H1 (cell line): Measurements from ENCODE around the gene FAM193A. TPM values are rescaled to one million over a fixed set of nuclear protein-coding genes. Genes with fewer than 3 reads are reported as not detected.
A peak's percentile ranks its signal among the peaks of the same experiment; 100 is the strongest.

Source experiments
- CTCF ChIA-PET: fragments of 300-600 bp; sonication (Branson Sonifier 250); formaldehyde crosslinking; loops from one replicate; lab custom pipeline; 2021; ENCODE audit not compliant: partially characterized antibody; lab: Charles Lee
- POLR2A ChIA-PET: fragments of 300-600 bp; sonication (Branson Sonifier 250); formaldehyde crosslinking; loops from one replicate; lab custom pipeline; 2021; ENCODE audit warnings: inconsistent platforms; ENCODE audit not compliant: partially characterized antibody; lab: Charles Lee
- DNase-seq, 2 experiments: peaks; one replicate each; pipeline versions ENCODE4 v3.0.0 to v3.0.0-alpha.2; 2010 to 2022; ENCODE audit warnings: low spot score in 2 of 2, low read depth in 1 of 2, mixed read lengths in 1 of 2
- FAIRE-seq: peaks from 2 replicates; lab custom pipeline; 2011; peaks lifted over from hg19 to GRCh38; lab: Jason Lieb, UNC
- H2AFZ ChIP-seq: 2 replicates; pipeline ENCODE4 v1.8.1; 2012; ENCODE audit warnings: low read length, inconsistent platforms
- H2AK5ac ChIP-seq: 2 replicates; pipeline ENCODE4 v1.6.1; 2013; ENCODE audit warnings: low read depth, low read length
- H2BK120ac ChIP-seq: replicated peaks from 2 replicates; pipeline ENCODE3; 2013; ENCODE audit warnings: low read depth, low read length, inconsistent platforms
- H2BK12ac ChIP-seq: 2 replicates; pipeline ENCODE4 v1.6.1; 2013; ENCODE audit warnings: low read depth, low read length
- H2BK15ac ChIP-seq: 2 replicates; pipeline ENCODE4 v1.6.1; 2013; ENCODE audit warnings: low read length
- H2BK20ac ChIP-seq: 2 replicates; pipeline ENCODE4 v1.6.1; 2013; ENCODE audit warnings: low read length
- H2BK5ac ChIP-seq: 2 replicates; pipeline ENCODE4 v1.6.1; 2013; ENCODE audit warnings: low read depth, low read length
- H3K14ac ChIP-seq: 2 replicates; pipeline ENCODE4 v1.6.1; 2013; ENCODE audit warnings: inconsistent platforms; ENCODE audit not compliant: insufficient read length
- H3K18ac ChIP-seq: 2 replicates; pipeline ENCODE4 v1.6.1; 2013; ENCODE audit warnings: low read length; ENCODE audit errors: extremely low read depth
- H3K23ac ChIP-seq: 2 replicates; pipeline ENCODE4 v1.6.1; 2013; ENCODE audit warnings: inconsistent platforms; ENCODE audit not compliant: insufficient read length
- H3K23me2 ChIP-seq: 2 replicates; pipeline ENCODE4 v1.6.1; 2013; ENCODE audit warnings: low read depth, low read length
- H3K27ac ChIP-seq: 2 replicates; pipeline ENCODE4 v1.6.1; 2011; ENCODE audit warnings: low read depth, low read length, inconsistent platforms
- H3K27me3 ChIP-seq, 4 experiments: replicated peaks in 1 of 4; 1 replicate in 1 of 4; 2 replicates in 3 of 4; pipeline versions ENCODE4 v1.6.1 to v1.8.1; 2011 to 2013; ENCODE audit warnings: low read length in 3 of 4, mild to moderate bottlenecking in 3 of 4, inconsistent platforms in 2 of 4, mixed read lengths in 2 of 4, moderate library complexity in 1 of 4; ENCODE audit not compliant: control insufficient read depth in 3 of 4, insufficient read depth in 3 of 4; ENCODE audit errors: extremely low read depth in 1 of 4
- H3K36me3 ChIP-seq, 4 experiments: 2 replicates each; pipeline versions ENCODE4 v1.6.1 to v1.8.1; 2011 to 2013; ENCODE audit warnings: mild to moderate bottlenecking in 4 of 4, low read length in 3 of 4, moderate library complexity in 2 of 4, control low read depth in 1 of 4, inconsistent platforms in 1 of 4; ENCODE audit not compliant: insufficient read depth in 4 of 4, control insufficient read depth in 2 of 4
- H3K4ac ChIP-seq: replicated peaks from 2 replicates; pipeline ENCODE3; 2013; ENCODE audit warnings: low read length, low read depth, mixed read lengths, inconsistent platforms; ENCODE audit not compliant: insufficient read length
- H3K4me1 ChIP-seq, 4 experiments: replicated peaks in 1 of 4; 1 replicate in 1 of 4; 2 replicates in 3 of 4; pipeline versions ENCODE4 v1.6.1 to v1.8.1; 2011 to 2013; ENCODE audit warnings: low read length in 3 of 4, inconsistent platforms in 2 of 4, mixed read lengths in 1 of 4; ENCODE audit not compliant: insufficient read depth in 4 of 4, control insufficient read depth in 3 of 4
- H3K4me2 ChIP-seq, 2 experiments: 2 replicates each; pipeline versions ENCODE4 v1.6.1 to v1.8.1; 2011 to 2013; ENCODE audit warnings: low read depth in 2 of 2, low read length in 2 of 2, control low read depth in 1 of 2, inconsistent platforms in 1 of 2, mild to moderate bottlenecking in 1 of 2; ENCODE audit not compliant: insufficient read depth in 1 of 2
- H3K4me3 ChIP-seq, 4 experiments: fragments of 200-600, 300-600 bp in 1 of 4; sonication (generic), shearing (Covaris generic), sonication (Bioruptor Twin) in 1 of 4; 2 replicates each; pipeline versions ENCODE4 v1.5.1 to v1.8.1; 2011 to 2016; ENCODE audit warnings: low read length in 4 of 4, low read depth in 3 of 4, control low read depth in 2 of 4, inconsistent platforms in 2 of 4, mild to moderate bottlenecking in 2 of 4, mixed read lengths in 1 of 4, moderate library complexity in 1 of 4; ENCODE audit not compliant: insufficient read depth in 2 of 4; ENCODE audit errors: extremely low read depth in 1 of 4
- H3K56ac ChIP-seq: replicated peaks from 2 replicates; pipeline ENCODE3; 2013; ENCODE audit warnings: low read depth, mild to moderate bottlenecking, mixed read lengths, low read length, inconsistent platforms; ENCODE audit not compliant: insufficient read length
- H3K79me1 ChIP-seq: 2 replicates; pipeline ENCODE4 v1.6.1; 2013; ENCODE audit warnings: low read depth, low read length, control low read depth
- H3K79me2 ChIP-seq, 2 experiments: 2 replicates each; pipeline versions ENCODE4 v1.6.1 to v1.8.1; 2012 to 2013; ENCODE audit warnings: low read length in 2 of 2, mild to moderate bottlenecking in 2 of 2, inconsistent platforms in 1 of 2; ENCODE audit not compliant: insufficient read depth in 2 of 2, control insufficient read depth in 1 of 2
- H3K9ac ChIP-seq, 4 experiments: replicated peaks in 1 of 4; 1 replicate in 1 of 4; 2 replicates in 3 of 4; pipeline versions ENCODE4 v1.6.1 to v1.8.1; 2011 to 2013; ENCODE audit warnings: low read depth in 3 of 4, low read length in 3 of 4, control low read depth in 2 of 4, mild to moderate bottlenecking in 2 of 4, moderate library complexity in 2 of 4, inconsistent platforms in 1 of 4; ENCODE audit errors: extremely low read depth in 1 of 4
- H3K9me3 ChIP-seq, 2 experiments: 2 replicates each; pipeline versions ENCODE4 v1.6.1 to v1.8.1; 2012 to 2013; ENCODE audit warnings: mild to moderate bottlenecking in 2 of 2, moderate library complexity in 2 of 2, control low read depth in 1 of 2, inconsistent platforms in 1 of 2, low read depth in 1 of 2, low read length in 1 of 2, mixed read lengths in 1 of 2; ENCODE audit not compliant: insufficient read depth in 2 of 2
- H4K20me1 ChIP-seq, 2 experiments: replicated peaks in 1 of 2; 2 replicates each; pipeline versions ENCODE3 to v1.8.1; 2011 to 2013; ENCODE audit warnings: inconsistent platforms in 2 of 2, low read length in 2 of 2, mild to moderate bottlenecking in 1 of 2; ENCODE audit not compliant: insufficient read depth in 2 of 2, control insufficient read depth in 1 of 2
- H4K5ac ChIP-seq: 2 replicates; pipeline ENCODE4 v1.6.1; 2013; ENCODE audit warnings: low read length, low read depth, mixed read lengths, inconsistent platforms; ENCODE audit not compliant: insufficient read length
- H4K8ac ChIP-seq: 2 replicates; pipeline ENCODE4 v1.8.0; 2013; ENCODE audit warnings: mild to moderate bottlenecking, moderate library complexity, low read length, inconsistent platforms; ENCODE audit not compliant: insufficient read depth; ENCODE audit errors: extremely low read depth
- H4K91ac ChIP-seq: replicated peaks from 2 replicates; pipeline ENCODE3; 2013; ENCODE audit warnings: low read length, mixed read lengths, inconsistent platforms; ENCODE audit not compliant: insufficient read length
- BCL11A ChIP-seq, 2 experiments: IDR thresholded peaks; one replicate each; pipeline ENCODE4 v1.6.1; 2011; ENCODE audit warnings: low read depth in 2 of 2, low read length in 2 of 2, mild to moderate bottlenecking in 2 of 2
- E2F6 ChIP-seq: IDR thresholded peaks from 2 replicates; pipeline ENCODE4 v1.6.1; 2012; ENCODE audit warnings: inconsistent platforms
- EGR1 ChIP-seq: IDR thresholded peaks from 2 replicates; pipeline ENCODE4 v1.6.1; 2011; ENCODE audit warnings: low read depth, low read length, borderline replicate concordance
- GABPA ChIP-seq: IDR thresholded peaks from 2 replicates; pipeline ENCODE4 v1.6.1; 2011; ENCODE audit warnings: mild to moderate bottlenecking, low read length, moderate library complexity, borderline replicate concordance; ENCODE audit not compliant: insufficient read depth
- JUN ChIP-seq: IDR thresholded peaks from 2 replicates; pipeline ENCODE4 v1.6.1; 2011; ENCODE audit warnings: low read depth, mild to moderate bottlenecking, improper control_type of control experiment, low read length
- JUND ChIP-seq: IDR thresholded peaks from 2 replicates; pipeline ENCODE4 v1.6.1; 2011; ENCODE audit warnings: mild to moderate bottlenecking, improper control_type of control experiment, low read length
- POLR2A ChIP-seq, 2 experiments: IDR thresholded peaks; 1 replicate in 1 of 2; 2 replicates in 1 of 2; pipeline ENCODE4 v1.6.1; 2011; ENCODE audit warnings: low read depth in 2 of 2, low read length in 2 of 2, mild to moderate bottlenecking in 2 of 2; ENCODE audit errors: control extremely low read depth in 1 of 2
- RAD21 ChIP-seq, 2 experiments: IDR thresholded peaks in 1 of 2; conservative IDR thresholded peaks in 1 of 2; 2 replicates each; pipeline ENCODE4 v1.6.1; 2011; ENCODE audit warnings: low read depth in 2 of 2, low read length in 2 of 2, improper control_type of control experiment in 1 of 2, inconsistent platforms in 1 of 2, mild to moderate bottlenecking in 1 of 2, moderate library complexity in 1 of 2
- RBBP5 ChIP-seq: IDR thresholded peaks from 2 replicates; pipeline ENCODE4 v1.7.1; 2012; ENCODE audit warnings: low read depth, mild to moderate bottlenecking, inconsistent platforms, low read length, moderate library complexity, borderline replicate concordance
- RNF2 ChIP-seq: fragments of 200-900, 300-1000 bp; sonication (generic); IDR thresholded peaks from 2 replicates; pipeline ENCODE4 v1.7.1; 2016; ENCODE audit warnings: borderline replicate concordance, low read depth, mild to moderate bottlenecking, antibody characterized with exemption, low read length; ENCODE audit not compliant: poor library complexity, severe bottlenecking; ENCODE audit errors: missing control alignments
- RXRA ChIP-seq: IDR thresholded peaks from 2 replicates; pipeline ENCODE4 v1.6.1; 2011; ENCODE audit warnings: low read depth, mild to moderate bottlenecking, low read length, moderate library complexity; ENCODE audit not compliant: insufficient read depth
- SP2 ChIP-seq: IDR thresholded peaks from 2 replicates; pipeline ENCODE4 v1.6.1; 2012; ENCODE audit warnings: mild to moderate bottlenecking, low read length, inconsistent platforms
- SRF ChIP-seq: IDR thresholded peaks from 2 replicates; pipeline ENCODE4 v1.6.1; 2011; ENCODE audit warnings: mild to moderate bottlenecking, low read depth, low read length, moderate library complexity
- WGBS, 2 experiments: shearing (Covaris generic) in 1 of 2; methylation state at CpG; one replicate each; pipeline versions ENCODE4 v1.1.6 to v1.1.7; 2013 to 2015; ENCODE audit warnings: low lambda C conversion rate in 2 of 2, mixed read lengths in 2 of 2, inconsistent platforms in 1 of 2, low coverage in 1 of 2, missing lambda C conversion rate in 1 of 2; ENCODE audit not compliant: insufficient replicate concordance in 2 of 2, insufficient coverage in 1 of 2, insufficient read length in 1 of 2; ENCODE audit errors: extremely low coverage in 1 of 2, missing lambda C conversion rate in 1 of 2; 5-methylcytosine and 5-hydroxymethylcytosine counted together
- polyA plus RNA-seq, 7 experiments: library from polyadenylated mRNA; depleted of rRNA in 3 of 7; stranded (reverse) in 5 of 7; unstranded in 2 of 7; fragments of >200 nt in 5 of 7; fragments of 200-250 nt in 2 of 7; gene quantifications; 1 replicate in 5 of 7; 2 replicates in 1 of 7; 4 replicates in 1 of 7; pipeline versions ENCODE4 v1.2.1 to v1.2.3, GENCODE V29; 2011 to 2013; ENCODE audit warnings: missing spikeins in 2 of 7, mixed read lengths in 2 of 7
- total RNA-seq: library from RNA; stranded (reverse); fragmentation: NEBNext Ultra II Directional; extraction: Animal tissue kit (Norgen Biotek cat#: 25700); gene quantifications from 2 replicates; pipeline ENCODE4 v1.2.1, GENCODE V29; 2021

Gene FAM193A
- total and polyA plus RNA-seq, 2 of the 8 experiments (the other 6 are each of a cell fraction or from before 2014, with no cell fraction given), result 8.7 to 26.2 TPM

DNA sequence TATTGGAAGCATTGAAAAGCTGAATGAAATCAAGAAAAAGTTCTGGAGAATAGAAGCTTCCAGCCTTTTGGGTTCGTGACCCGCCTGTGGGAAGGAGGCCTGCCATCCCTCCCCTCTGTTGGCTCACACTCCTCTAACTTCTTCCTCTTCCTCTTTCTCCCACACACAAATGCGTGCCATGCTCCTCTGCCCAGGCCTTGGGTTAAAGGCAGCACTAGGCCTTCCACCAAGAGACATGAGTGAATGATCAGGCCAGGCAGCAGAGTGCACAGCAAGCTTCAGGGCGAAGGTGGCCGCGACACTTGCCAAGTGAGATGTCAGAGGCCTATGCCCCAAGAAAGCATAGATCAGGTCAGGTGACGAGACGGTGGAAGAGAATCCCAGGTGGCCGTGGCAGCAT is 38.4 kb downstream of the FAM193A start:
- POLR2A ChIA-PET, result interaction anchor here (1.0 kb wide), 1 partner anchor 389 kb away, joined by 3 read pairs; no protein-coding TSS in a partner anchor
- Histone ChIP-seq H3K14ac (no peak overlapping the region), H2AK5ac (no peak overlapping the region), H4K91ac (no peak overlapping the region), H3K4me2 (no peak overlapping the region), H3K4ac (no peak overlapping the region), H4K5ac (no peak overlapping the region), H3K79me2 (peaks cover 15 to 96% of the 10 kb centered on the region in 2 experiments), H2BK120ac (no peak overlapping the region), H2AFZ (no peak overlapping the region), H2BK12ac (no peak overlapping the region), H2BK15ac (no peak overlapping the region), H3K18ac (no peak overlapping the region), H4K8ac (no peak overlapping the region), H3K4me3 (no peak overlapping the region), H3K36me3 (no peaks in the 10 kb centered on the region), H3K79me1 (peaks cover 22% of the 10 kb centered on the region), H3K27ac (peak overlapping the region; percentile 38; the same call in 1 of the 2 replicates), H2BK20ac (no peak overlapping the region), H3K23ac (no peak overlapping the region), H3K23me2 (no peaks in the 10 kb centered on the region), H2BK5ac (peak overlapping the region; percentile 71; the same call in 1 of the 2 replicates), H3K9ac (no peak overlapping the region), H3K27me3 (no peaks in the 10 kb centered on the region), H3K9me3 (no peaks in the 10 kb centered on the region), H3K4me1 (peaks cover 0 to 10% (median 5%) of the 10 kb centered on the region in 4 experiments; a peak in 6 of 7 replicates), H4K20me1 (peaks cover 7 to 28% of the 10 kb centered on the region in 2 experiments), H3K56ac (no peak overlapping the region)
- FAIRE-seq (no peak), DNase-seq (no peak)
- WGBS, 2 experiments, result 89% methylated on average over 8 of the region's 9 CpGs; no CpG with 5 or more reads in 1 of the 2 experiments
- CTCF ChIA-PET, result no interaction called here
- TF ChIP-seq RXRA (no peak), EGR1 (no peak), POLR2A (IDR thresholded peaks at IDR 0.05; ENCODE audit: control extremely low read depth in 1 of 2, low read depth in 2 of 2, low read length in 2 of 2) (no peak), RBBP5 (no peak), E2F6 (no peak), GABPA (no peak), JUND (no peak), SP2 (no peak), SRF (no peak), BCL11A (IDR thresholded peaks at IDR 0.05; ENCODE audit: low read depth in 2 of 2, low read length in 2 of 2) (no peak), RAD21 (IDR thresholded peaks at IDR 0.05 in 1 of 2, conservative IDR thresholded peaks at IDR 0.05 in 1 of 2; ENCODE audit: low read depth in 2 of 2, low read length in 2 of 2) (no peak), RNF2 (no peak), JUN (no peak)
